ENCODE data around the gene TMOD1. TPM values are rescaled to one million over a fixed set of nuclear protein-coding genes. Genes with fewer than 3 reads are reported as not detected.

Gene TMOD1
- total and polyA plus RNA-seq, 10 of the 15 experiments (the other 5 are each of a cell fraction or from before 2014, with no cell fraction given) = 4.0 to 44.1 (median 15.4) TPM

DNA sequence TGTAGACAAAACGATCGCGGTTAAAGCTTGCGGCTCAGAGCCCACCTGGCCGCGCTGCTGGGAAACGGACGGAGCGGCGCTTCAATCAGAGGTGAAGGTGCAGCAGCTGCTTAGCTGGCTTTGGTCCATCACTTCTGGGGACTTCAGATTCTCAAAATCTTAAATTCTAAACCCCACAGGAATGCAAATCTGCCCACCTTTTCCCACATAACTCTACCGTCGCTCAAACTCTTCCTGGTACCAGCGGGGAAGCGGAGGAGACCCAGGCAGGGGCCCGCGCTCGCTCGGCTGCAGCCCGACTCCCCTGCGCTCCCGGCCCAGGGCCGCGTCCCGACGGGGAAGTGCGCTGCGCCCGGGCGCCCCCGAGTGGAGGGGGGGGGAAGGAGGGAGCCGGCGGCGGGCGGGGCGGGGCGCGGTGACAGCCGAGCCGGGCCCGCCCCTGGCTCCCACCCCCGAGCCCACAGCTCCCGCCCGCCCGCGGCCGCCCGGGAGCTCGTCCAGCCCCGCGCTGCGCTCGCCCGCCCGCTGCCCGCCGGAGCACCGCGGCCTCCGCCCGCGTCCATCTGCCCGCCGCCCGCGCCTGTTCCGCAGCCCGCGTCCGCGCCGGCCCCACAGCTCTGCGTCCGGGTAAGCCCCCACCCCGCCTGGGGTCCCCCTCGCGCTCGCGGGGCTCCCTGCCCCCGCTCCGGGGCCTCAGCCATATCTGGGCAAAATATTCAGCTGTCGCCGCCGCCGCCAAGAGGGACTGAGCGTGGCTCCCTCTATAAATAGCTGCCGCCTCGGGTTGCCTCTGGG is at the start of gene TMOD1 (continued):
- no peak for TF ChIP-seq SREBF2 (IDR thresholded peaks at IDR 0.05; ENCODE audit: low read length)
- 0 out of 2 replicates have a peak, but pooled peaks have one; percentile 62 for TF ChIP-seq FOXM1 (IDR thresholded peaks at IDR 0.05; ENCODE audit: low read depth, low read length)
- 0 out of 3 replicates have a peak, but pooled peaks of 1 of the 2 experiments have one; percentile 10 for TF ChIP-seq EGR1 (IDR thresholded peaks at IDR 0.05; ENCODE audit: borderline replicate concordance in 1 of 2, low read depth in 2 of 2, low read length in 2 of 2)
- TF ChIP-seq, protein P1, sequence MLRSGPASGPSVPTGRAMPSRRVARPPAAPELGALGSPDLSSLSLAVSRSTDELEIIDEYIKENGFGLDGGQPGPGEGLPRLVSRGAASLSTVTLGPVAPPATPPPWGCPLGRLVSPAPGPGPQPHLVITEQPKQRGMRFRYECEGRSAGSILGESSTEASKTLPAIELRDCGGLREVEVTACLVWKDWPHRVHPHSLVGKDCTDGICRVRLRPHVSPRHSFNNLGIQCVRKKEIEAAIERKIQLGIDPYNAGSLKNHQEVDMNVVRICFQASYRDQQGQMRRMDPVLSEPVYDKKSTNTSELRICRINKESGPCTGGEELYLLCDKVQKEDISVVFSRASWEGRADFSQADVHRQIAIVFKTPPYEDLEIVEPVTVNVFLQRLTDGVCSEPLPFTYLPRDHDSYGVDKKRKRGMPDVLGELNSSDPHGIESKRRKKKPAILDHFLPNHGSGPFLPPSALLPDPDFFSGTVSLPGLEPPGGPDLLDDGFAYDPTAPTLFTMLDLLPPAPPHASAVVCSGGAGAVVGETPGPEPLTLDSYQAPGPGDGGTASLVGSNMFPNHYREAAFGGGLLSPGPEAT (IDR thresholded peaks at IDR 0.05; ENCODE audit: low read depth) = no peak
- TF ChIP-seq CEBPB (IDR thresholded peaks at IDR 0.05; ENCODE audit: borderline replicate concordance in 1 of 2, low read depth in 2 of 2, low read length in 2 of 2) = no peak
- TF ChIP-seq PML (IDR thresholded peaks at IDR 0.05; ENCODE audit: low read length) = peak; percentile 54; the same call in 1 of the 2 replicates
- TF ChIP-seq DPF2 (IDR thresholded peaks at IDR 0.05) = no peak
- no peak for TF ChIP-seq ZNF622 (IDR thresholded peaks at IDR 0.05)
- no peak for TF ChIP-seq MYC (IDR thresholded peaks at IDR 0.05; ENCODE audit: insufficient read depth, insufficient read length, insufficient replicate concordance, low read length, severe bottlenecking)
- peak; percentile 94 for TF ChIP-seq RUNX3 (IDR thresholded peaks at IDR 0.05; ENCODE audit: low read length)
- TF ChIP-seq SPI1 (IDR thresholded peaks at IDR 0.05; ENCODE audit: borderline replicate concordance, insufficient read depth, low read depth, low read length) = no peak; the same call in 1 of the 2 replicates
- TF ChIP-seq RFX5 (IDR thresholded peaks at IDR 0.05; ENCODE audit: low read depth, low read length) = no peak
- TF ChIP-seq TARDBP (IDR thresholded peaks at IDR 0.05; ENCODE audit: borderline replicate concordance) = no peak
- TF ChIP-seq, protein P2, sequence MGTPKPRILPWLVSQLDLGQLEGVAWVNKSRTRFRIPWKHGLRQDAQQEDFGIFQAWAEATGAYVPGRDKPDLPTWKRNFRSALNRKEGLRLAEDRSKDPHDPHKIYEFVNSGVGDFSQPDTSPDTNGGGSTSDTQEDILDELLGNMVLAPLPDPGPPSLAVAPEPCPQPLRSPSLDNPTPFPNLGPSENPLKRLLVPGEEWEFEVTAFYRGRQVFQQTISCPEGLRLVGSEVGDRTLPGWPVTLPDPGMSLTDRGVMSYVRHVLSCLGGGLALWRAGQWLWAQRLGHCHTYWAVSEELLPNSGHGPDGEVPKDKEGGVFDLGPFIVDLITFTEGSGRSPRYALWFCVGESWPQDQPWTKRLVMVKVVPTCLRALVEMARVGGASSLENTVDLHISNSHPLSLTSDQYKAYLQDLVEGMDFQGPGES (IDR thresholded peaks at IDR 0.05) = no peak
- TF ChIP-seq, protein P3, sequence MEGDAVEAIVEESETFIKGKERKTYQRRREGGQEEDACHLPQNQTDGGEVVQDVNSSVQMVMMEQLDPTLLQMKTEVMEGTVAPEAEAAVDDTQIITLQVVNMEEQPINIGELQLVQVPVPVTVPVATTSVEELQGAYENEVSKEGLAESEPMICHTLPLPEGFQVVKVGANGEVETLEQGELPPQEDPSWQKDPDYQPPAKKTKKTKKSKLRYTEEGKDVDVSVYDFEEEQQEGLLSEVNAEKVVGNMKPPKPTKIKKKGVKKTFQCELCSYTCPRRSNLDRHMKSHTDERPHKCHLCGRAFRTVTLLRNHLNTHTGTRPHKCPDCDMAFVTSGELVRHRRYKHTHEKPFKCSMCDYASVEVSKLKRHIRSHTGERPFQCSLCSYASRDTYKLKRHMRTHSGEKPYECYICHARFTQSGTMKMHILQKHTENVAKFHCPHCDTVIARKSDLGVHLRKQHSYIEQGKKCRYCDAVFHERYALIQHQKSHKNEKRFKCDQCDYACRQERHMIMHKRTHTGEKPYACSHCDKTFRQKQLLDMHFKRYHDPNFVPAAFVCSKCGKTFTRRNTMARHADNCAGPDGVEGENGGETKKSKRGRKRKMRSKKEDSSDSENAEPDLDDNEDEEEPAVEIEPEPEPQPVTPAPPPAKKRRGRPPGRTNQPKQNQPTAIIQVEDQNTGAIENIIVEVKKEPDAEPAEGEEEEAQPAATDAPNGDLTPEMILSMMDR (IDR thresholded peaks at IDR 0.05 in 2 of 3, conservative IDR thresholded peaks at IDR 0.05 in 1 of 3; ENCODE audit: control insufficient read depth in 2 of 3, extremely low read depth in 1 of 3, insufficient read depth in 1 of 3, low read depth in 3 of 3, low read length in 3 of 3) = peak; percentile 17 to 37 (median 27); a peak in 3 of 6 replicates
- TF ChIP-seq, protein P4, sequence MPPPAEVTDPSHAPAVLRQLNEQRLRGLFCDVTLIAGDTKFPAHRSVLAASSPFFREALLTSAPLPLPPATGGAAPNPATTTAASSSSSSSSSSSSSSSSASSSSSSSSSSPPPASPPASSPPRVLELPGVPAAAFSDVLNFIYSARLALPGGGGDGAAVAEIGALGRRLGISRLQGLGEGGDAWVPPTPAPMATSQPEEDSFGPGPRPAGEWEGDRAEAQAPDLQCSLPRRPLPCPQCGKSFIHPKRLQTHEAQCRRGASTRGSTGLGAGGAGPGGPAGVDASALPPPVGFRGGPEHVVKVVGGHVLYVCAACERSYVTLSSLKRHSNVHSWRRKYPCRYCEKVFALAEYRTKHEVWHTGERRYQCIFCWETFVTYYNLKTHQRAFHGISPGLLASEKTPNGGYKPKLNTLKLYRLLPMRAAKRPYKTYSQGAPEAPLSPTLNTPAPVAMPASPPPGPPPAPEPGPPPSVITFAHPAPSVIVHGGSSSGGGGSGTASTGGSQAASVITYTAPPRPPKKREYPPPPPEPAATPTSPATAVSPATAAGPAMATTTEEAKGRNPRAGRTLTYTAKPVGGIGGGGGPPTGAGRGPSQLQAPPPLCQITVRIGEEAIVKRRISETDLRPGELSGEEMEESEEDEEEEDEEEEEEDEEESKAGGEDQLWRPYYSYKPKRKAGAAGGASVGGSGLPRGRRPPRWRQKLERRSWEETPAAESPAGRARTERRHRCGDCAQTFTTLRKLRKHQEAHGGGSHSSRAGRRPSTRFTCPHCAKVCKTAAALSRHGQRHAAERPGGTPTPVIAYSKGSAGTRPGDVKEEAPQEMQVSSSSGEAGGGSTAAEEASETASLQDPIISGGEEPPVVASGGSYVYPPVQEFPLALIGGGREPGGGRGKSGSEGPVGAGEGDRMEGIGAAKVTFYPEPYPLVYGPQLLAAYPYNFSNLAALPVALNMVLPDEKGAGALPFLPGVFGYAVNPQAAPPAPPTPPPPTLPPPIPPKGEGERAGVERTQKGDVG (CRISPR knock-in tag; IDR thresholded peaks at IDR 0.05) = no peak
- TF ChIP-seq, protein P5, sequence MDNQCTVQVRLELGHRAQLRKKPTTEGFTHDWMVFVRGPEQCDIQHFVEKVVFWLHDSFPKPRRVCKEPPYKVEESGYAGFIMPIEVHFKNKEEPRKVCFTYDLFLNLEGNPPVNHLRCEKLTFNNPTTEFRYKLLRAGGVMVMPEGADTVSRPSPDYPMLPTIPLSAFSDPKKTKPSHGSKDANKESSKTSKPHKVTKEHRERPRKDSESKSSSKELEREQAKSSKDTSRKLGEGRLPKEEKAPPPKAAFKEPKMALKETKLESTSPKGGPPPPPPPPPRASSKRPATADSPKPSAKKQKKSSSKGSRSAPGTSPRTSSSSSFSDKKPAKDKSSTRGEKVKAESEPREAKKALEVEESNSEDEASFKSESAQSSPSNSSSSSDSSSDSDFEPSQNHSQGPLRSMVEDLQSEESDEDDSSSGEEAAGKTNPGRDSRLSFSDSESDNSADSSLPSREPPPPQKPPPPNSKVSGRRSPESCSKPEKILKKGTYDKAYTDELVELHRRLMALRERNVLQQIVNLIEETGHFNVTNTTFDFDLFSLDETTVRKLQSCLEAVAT (IDR thresholded peaks at IDR 0.05) = peak; percentile 38; the same call in 1 of the 2 replicates
- TF ChIP-seq TAF1 (IDR thresholded peaks at IDR 0.05; ENCODE audit: borderline replicate concordance, low read depth, low read length) = 0 out of 2 replicates have a peak, but pooled peaks have one; percentile 16
- peak; percentile 50; the same call in 1 of the 2 replicates for TF ChIP-seq JUND (IDR thresholded peaks at IDR 0.05; ENCODE audit: low read depth, low read length)
